ENCODE data around the gene ATP5F1D. TPM values are rescaled to one million over a fixed set of nuclear protein-coding genes. Genes with fewer than 3 reads are reported as not detected.

Gene ATP5F1D
- total and polyA plus RNA-seq, 2 of the 13 experiments (the other 11 are each of a cell fraction or from before 2014, with no cell fraction given), result 39.4 to 78.7 TPM

DNA sequence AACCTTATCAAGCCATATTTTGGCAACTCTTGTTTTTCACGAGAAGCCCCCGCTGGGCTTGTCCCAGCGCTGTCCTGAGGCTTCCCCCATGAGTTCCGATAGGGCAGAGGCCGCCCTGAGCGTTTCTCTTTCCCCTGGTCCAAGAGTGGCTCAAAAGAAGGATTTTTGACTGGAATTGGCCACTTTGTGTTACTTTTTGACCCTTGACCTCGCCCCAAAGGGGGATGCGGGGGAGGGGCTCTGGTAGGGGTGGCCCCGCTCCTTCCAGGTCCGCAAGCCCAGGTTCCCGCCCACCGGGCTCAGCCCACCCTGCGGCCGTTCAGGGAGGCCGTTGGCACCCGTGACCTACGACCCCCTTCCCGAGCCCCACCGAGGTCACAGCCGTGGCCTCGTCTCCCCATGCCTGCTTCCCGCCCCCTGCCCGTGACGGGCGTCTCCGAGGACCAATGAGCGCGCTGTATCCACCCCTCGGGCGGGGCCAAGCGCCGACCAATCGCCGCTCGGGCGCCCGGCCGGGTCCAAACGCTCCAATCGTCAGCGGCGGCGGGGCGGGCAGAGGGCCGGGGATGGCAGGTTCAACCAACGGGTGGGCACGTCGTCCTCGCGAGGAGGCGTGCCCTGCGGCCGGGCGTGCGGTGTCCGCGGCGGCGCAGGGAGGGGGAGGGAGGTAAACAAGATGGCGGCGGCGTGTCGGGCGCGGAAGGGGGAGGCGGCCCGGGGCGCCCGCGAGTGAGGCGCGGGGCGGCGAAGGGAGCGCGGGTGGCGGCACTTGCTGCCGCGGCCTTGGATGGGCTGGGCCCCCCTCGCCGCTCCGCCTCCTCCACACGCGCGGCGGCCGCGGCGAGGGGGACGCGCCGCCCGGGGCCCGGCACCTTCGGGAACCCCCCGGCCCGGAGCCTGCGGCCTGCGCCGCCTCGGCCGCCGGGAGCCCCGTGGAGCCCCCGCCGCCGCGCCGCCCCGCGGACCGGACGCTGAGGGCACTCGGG, 36.1 kb upstream of the ATP5F1D start, which contains the start of gene STK11 (continued):
- TF ChIP-seq ZNF326 (CRISPR knock-in tag; IDR thresholded peaks at IDR 0.05; ENCODE audit: borderline replicate concordance) (no peak), MXI1 (IDR thresholded peaks at IDR 0.05; ENCODE audit: borderline replicate concordance, low read depth, low read length) (peak; percentile 79; the same call in 1 of the 3 replicates), ZFP36L1 (CRISPR knock-in tag; IDR thresholded peaks at IDR 0.05) (no peak), ZMAT3 (CRISPR knock-in tag; conservative IDR thresholded peaks at IDR 0.05) (no peak), ZNF790 (CRISPR knock-in tag; IDR thresholded peaks at IDR 0.05; ENCODE audit: borderline replicate concordance) (no peak), ZNF263 (CRISPR knock-in tag; IDR thresholded peaks at IDR 0.05) (no peak), ZNF543 (CRISPR knock-in tag; IDR thresholded peaks at IDR 0.05) (no peak), SIX1 (CRISPR knock-in tag; IDR thresholded peaks at IDR 0.05; ENCODE audit: borderline replicate concordance) (no peak), ZNF749 (CRISPR knock-in tag; IDR thresholded peaks at IDR 0.05; ENCODE audit: borderline replicate concordance) (no peak), HIVEP1 (CRISPR knock-in tag; IDR thresholded peaks at IDR 0.05) (peak; percentile 76; the same call in 1 of the 2 replicates), SIN3B (IDR thresholded peaks at IDR 0.05; ENCODE audit: low read length) (no peak), ZNF20 (CRISPR knock-in tag; IDR thresholded peaks at IDR 0.05) (no peak), ZNF562 (CRISPR knock-in tag; IDR thresholded peaks at IDR 0.05; ENCODE audit: borderline replicate concordance) (no peak), SP4 (CRISPR knock-in tag; IDR thresholded peaks at IDR 0.05) (peak; percentile 98), NCOA2 (CRISPR knock-in tag; IDR thresholded peaks at IDR 0.05) (no peak), ZNF274 (CRISPR knock-in tag; IDR thresholded peaks at IDR 0.05) (0 out of 2 replicates have a peak, but pooled peaks have one; percentile 41), KLF13 (CRISPR knock-in tag; IDR thresholded peaks at IDR 0.05) (no peak)
- TF ChIP-seq, protein P1, sequence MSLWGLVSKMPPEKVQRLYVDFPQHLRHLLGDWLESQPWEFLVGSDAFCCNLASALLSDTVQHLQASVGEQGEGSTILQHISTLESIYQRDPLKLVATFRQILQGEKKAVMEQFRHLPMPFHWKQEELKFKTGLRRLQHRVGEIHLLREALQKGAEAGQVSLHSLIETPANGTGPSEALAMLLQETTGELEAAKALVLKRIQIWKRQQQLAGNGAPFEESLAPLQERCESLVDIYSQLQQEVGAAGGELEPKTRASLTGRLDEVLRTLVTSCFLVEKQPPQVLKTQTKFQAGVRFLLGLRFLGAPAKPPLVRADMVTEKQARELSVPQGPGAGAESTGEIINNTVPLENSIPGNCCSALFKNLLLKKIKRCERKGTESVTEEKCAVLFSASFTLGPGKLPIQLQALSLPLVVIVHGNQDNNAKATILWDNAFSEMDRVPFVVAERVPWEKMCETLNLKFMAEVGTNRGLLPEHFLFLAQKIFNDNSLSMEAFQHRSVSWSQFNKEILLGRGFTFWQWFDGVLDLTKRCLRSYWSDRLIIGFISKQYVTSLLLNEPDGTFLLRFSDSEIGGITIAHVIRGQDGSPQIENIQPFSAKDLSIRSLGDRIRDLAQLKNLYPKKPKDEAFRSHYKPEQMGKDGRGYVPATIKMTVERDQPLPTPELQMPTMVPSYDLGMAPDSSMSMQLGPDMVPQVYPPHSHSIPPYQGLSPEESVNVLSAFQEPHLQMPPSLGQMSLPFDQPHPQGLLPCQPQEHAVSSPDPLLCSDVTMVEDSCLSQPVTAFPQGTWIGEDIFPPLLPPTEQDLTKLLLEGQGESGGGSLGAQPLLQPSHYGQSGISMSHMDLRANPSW (CRISPR knock-in tag; IDR thresholded peaks at IDR 0.05; ENCODE audit: borderline replicate concordance), result 0 out of 2 replicates have a peak, but pooled peaks have one; percentile 28
- TF ChIP-seq, protein P2, sequence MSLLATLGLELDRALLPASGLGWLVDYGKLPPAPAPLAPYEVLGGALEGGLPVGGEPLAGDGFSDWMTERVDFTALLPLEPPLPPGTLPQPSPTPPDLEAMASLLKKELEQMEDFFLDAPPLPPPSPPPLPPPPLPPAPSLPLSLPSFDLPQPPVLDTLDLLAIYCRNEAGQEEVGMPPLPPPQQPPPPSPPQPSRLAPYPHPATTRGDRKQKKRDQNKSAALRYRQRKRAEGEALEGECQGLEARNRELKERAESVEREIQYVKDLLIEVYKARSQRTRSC (CRISPR knock-in tag; IDR thresholded peaks at IDR 0.05; ENCODE audit: low read depth), result no peak
- TF ChIP-seq, protein P3, sequence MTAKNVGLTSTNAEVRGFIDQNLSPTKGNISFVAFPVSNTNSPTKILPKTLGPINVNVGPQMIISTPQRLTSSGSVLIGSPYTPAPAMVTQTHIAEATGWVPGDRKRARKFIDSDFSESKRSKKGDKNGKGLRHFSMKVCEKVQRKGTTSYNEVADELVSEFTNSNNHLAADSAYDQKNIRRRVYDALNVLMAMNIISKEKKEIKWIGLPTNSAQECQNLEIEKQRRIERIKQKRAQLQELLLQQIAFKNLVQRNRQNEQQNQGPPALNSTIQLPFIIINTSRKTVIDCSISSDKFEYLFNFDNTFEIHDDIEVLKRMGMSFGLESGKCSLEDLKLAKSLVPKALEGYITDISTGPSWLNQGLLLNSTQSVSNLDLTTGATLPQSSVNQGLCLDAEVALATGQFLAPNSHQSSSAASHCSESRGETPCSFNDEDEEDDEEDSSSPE (CRISPR knock-in tag; IDR thresholded peaks at IDR 0.05), result peak; percentile 89
- TF ChIP-seq, protein P4, sequence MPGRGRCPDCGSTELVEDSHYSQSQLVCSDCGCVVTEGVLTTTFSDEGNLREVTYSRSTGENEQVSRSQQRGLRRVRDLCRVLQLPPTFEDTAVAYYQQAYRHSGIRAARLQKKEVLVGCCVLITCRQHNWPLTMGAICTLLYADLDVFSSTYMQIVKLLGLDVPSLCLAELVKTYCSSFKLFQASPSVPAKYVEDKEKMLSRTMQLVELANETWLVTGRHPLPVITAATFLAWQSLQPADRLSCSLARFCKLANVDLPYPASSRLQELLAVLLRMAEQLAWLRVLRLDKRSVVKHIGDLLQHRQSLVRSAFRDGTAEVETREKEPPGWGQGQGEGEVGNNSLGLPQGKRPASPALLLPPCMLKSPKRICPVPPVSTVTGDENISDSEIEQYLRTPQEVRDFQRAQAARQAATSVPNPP (CRISPR knock-in tag; IDR thresholded peaks at IDR 0.05), result peak; percentile 70; the same call in 1 of the 2 replicates
- TF ChIP-seq, protein P5, sequence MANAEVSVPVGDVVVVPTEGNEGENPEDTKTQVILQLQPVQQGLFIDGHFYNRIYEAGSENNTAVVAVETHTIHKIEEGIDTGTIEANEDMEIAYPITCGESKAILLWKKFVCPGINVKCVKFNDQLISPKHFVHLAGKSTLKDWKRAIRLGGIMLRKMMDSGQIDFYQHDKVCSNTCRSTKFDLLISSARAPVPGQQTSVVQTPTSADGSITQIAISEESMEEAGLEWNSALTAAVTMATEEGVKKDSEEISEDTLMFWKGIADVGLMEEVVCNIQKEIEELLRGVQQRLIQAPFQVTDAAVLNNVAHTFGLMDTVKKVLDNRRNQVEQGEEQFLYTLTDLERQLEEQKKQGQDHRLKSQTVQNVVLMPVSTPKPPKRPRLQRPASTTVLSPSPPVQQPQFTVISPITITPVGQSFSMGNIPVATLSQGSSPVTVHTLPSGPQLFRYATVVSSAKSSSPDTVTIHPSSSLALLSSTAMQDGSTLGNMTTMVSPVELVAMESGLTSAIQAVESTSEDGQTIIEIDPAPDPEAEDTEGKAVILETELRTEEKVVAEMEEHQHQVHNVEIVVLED (CRISPR knock-in tag; IDR thresholded peaks at IDR 0.05; ENCODE audit: borderline replicate concordance), result peak; percentile 97

All from HepG2 (cell line).